Mesothelial cell of epicardium (in vitro differentiated cells): Measurements from ENCODE around the gene BIRC3. TPM values are rescaled to one million over a fixed set of nuclear protein-coding genes. Genes with fewer than 3 reads are reported as not detected.
A peak's percentile ranks its signal among the peaks of the same experiment; 100 is the strongest.

ENCODE experiments used
- DNase-seq, 2 experiments: peaks; one replicate each; pipeline ENCODE4 v3.0.0; 2021; ENCODE audit warnings: low spot score in 2 of 2; ENCODE audit not compliant: unreplicated experiment in 2 of 2
- H3K27ac Mint-ChIP-seq: 2 replicates; pipeline ENCODE4 v1.8.0; 2021; ENCODE audit warnings: mixed read lengths
- H3K27me3 Mint-ChIP-seq: 2 replicates; pipeline ENCODE4 v1.8.0; 2021; ENCODE audit warnings: low read depth, mixed read lengths
- H3K36me3 Mint-ChIP-seq: 2 replicates; pipeline ENCODE4 v1.8.0; 2021; ENCODE audit warnings: mixed read lengths
- H3K4me1 Mint-ChIP-seq: 2 replicates; pipeline ENCODE4 v1.8.0; 2021; ENCODE audit warnings: mixed read lengths
- H3K4me3 Mint-ChIP-seq: 2 replicates; pipeline ENCODE4 v1.8.0; 2021; ENCODE audit warnings: mild to moderate bottlenecking, moderate library complexity, mixed read lengths
- H3K9me3 Mint-ChIP-seq: 2 replicates; pipeline ENCODE4 v1.8.0; 2021; ENCODE audit warnings: mixed read lengths
- total RNA-seq: library from RNA; stranded (reverse); gene quantifications from 3 replicates; pipeline ENCODE4 v1.2.1, GENCODE V29; 2021
- TF ChIP-seq, protein P1 (sequence below): fragments of 200-600 bp; sonication (generic); IDR thresholded peaks from one replicate; pipeline ENCODE4 v1.5.0; 2021; ENCODE audit warnings: antibody characterized with exemption; ENCODE audit not compliant: unreplicated experiment

BIRC3 gene
- total RNA-seq, 1 donor from 2014 or later: 1.4 TPM

DNA sequence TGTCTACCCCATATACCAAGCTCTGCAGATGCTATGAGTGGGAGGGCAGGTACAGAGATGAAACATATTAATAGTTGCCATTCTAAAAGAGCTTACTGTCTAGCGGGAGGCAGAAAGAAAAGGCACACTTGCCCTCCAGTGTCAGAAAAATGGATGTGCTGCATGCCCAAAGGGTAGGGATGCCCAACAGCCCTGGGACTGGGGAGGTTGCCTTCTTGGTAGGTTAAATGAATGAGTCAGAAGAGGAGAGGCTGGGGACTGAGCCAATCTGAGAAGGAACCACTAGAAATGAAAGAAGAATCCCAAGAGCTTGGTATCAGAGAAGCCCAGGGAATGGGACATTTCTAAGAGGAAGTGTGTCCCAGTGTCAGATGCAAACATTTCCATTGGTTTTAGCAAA, 1.2 kb downstream of the BIRC3 start:
- Mint-ChIP-seq H3K36me3 (no peaks in the 10 kb centered on the region), H3K27me3 (peaks cover 4% of the 10 kb centered on the region), H3K9me3 (no peaks in the 10 kb centered on the region), H3K4me3 (no peak overlapping the region), H3K27ac (no peak overlapping the region), H3K4me1 (peaks cover 23% of the 10 kb centered on the region)
- no peak for DNase-seq
- TF ChIP-seq, protein P1, sequence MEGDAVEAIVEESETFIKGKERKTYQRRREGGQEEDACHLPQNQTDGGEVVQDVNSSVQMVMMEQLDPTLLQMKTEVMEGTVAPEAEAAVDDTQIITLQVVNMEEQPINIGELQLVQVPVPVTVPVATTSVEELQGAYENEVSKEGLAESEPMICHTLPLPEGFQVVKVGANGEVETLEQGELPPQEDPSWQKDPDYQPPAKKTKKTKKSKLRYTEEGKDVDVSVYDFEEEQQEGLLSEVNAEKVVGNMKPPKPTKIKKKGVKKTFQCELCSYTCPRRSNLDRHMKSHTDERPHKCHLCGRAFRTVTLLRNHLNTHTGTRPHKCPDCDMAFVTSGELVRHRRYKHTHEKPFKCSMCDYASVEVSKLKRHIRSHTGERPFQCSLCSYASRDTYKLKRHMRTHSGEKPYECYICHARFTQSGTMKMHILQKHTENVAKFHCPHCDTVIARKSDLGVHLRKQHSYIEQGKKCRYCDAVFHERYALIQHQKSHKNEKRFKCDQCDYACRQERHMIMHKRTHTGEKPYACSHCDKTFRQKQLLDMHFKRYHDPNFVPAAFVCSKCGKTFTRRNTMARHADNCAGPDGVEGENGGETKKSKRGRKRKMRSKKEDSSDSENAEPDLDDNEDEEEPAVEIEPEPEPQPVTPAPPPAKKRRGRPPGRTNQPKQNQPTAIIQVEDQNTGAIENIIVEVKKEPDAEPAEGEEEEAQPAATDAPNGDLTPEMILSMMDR: no peak

GRCh38 chr11:102319544-102319943, 2.3 kb downstream of the BIRC3 start:
- H3K27ac Mint-ChIP-seq: no peak overlapping the region
- TF ChIP-seq, protein P1: no peak
- H3K4me1 Mint-ChIP-seq: peaks cover 18% of the 10 kb centered on the region

GRCh38 chr11:102320188-102320587, 2.9 kb downstream of the BIRC3 start:
- Mint-ChIP-seq H3K9me3 (no peaks in the 10 kb centered on the region), H3K27me3 (peaks cover 4% of the 10 kb centered on the region), H3K4me1 (peaks cover 18% of the 10 kb centered on the region), H3K36me3 (no peaks in the 10 kb centered on the region), H3K27ac (no peak overlapping the region), H3K4me3 (no peak overlapping the region)
- TF ChIP-seq, protein P1: no peak
- DNase-seq: no peak

More at GRCh38 chr11:102319544-102319943, 2.3 kb downstream of the BIRC3 start:
- peaks cover 4% of the 10 kb centered on the region for H3K27me3 Mint-ChIP-seq
- no peak overlapping the region for H3K4me3 Mint-ChIP-seq
- H3K9me3 Mint-ChIP-seq: no peaks in the 10 kb centered on the region
- DNase-seq: no peak
- H3K36me3 Mint-ChIP-seq: no peaks in the 10 kb centered on the region

DNA sequence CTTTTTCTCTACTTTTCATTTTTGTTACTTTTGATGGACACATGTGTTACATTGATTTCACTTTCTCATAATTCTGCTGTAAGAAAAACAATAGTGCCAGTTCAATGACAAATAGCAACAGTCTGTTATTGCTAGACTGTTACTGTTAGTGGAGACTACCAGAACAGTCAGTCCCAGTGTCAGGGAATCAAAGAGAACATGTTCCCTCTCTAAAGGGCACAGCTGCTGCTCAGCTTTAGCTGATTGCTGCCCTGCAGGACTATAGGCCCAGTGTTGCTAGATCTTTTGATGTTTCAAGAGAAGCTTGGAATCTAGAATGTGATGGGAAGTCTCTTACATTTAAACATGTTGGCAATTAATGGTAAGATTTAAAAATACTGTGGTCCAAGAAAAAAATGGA, 3.4 kb downstream of the BIRC3 start:
- H3K27me3 Mint-ChIP-seq: peaks cover 4% of the 10 kb centered on the region
- H3K4me1 Mint-ChIP-seq: peaks cover 18% of the 10 kb centered on the region
- no peak overlapping the region for H3K4me3 Mint-ChIP-seq
- no peak for DNase-seq
- peak overlapping the region; percentile 6 for H3K27ac Mint-ChIP-seq
- TF ChIP-seq, protein P1: no peak
- no peaks in the 10 kb centered on the region for H3K9me3 Mint-ChIP-seq
- H3K36me3 Mint-ChIP-seq: no peaks in the 10 kb centered on the region

DNA sequence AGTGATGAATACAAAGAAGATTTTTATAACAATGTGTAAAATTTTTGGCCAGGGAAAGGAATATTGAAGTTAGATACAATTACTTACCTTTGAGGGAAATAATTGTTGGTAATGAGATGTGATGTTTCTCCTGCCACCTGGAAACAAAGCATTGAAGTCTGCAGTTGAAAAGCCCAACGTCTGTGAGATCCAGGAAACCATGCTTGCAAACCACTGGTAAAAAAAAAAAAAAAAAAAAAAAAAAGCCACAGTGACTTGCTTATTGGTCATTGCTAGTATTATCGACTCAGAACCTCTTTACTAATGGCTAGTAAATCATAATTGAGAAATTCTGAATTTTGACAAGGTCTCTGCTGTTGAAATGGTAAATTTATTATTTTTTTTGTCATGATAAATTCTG, 5.3 kb downstream of the BIRC3 start:
- H3K36me3 Mint-ChIP-seq: no peaks in the 10 kb centered on the region
- no peak for DNase-seq
- H3K4me1 Mint-ChIP-seq: peaks cover 2% of the 10 kb centered on the region
- H3K27ac Mint-ChIP-seq: no peak overlapping the region
- no peak overlapping the region for H3K4me3 Mint-ChIP-seq
- no peaks in the 10 kb centered on the region for H3K9me3 Mint-ChIP-seq
- peaks cover 2% of the 10 kb centered on the region for H3K27me3 Mint-ChIP-seq
- TF ChIP-seq, protein P1: no peak
